ENCODE data around the gene METTL6.
"Not testable (repeated sequence)": the region's sequence is repeated elsewhere in the genome, so short reads cannot be mapped to it uniquely, and the experiment has no call there.

METTL6 gene

DNA sequence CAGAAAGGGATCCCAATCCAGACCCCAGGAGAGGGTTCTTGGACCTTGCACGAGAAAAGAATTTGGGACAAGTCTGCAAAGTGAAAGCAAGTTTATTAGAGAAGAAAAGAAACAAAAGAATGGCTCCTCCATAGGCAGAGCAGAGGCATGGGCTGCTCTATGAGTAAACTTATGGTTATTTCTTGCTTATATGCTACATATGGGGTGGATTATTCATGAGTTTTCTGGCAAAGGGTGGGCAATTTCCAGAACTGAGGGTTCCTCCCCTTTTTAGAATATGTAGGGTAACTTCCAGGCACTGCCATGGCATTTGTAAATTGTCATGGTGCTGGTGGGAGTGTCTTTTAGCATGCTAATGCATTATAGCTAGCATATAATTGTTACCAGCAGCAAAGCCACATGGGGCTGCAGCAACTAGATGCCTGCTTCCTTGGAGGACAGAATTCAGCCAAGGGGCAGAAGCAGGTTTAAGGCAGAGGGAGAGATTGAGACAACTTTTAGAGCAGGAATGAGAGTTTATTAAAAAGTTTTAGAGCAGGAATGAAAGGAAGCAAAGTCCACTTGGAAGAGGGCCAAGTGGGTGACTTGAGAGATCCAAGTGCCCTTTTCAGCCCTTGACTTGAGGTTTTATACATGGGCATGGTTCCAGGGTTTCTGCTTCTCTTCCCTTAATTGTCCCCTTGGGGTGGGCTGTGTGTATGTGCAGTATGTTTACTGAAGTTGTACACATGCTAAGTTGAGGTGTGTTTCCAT is 41.3 kb downstream of the METTL6 start:
- H3K9me2 ChIP-seq (replicated peaks; ENCODE audit: control insufficient read depth, low read length), result no peaks in the 10 kb centered on the region
- H3K4me2 ChIP-seq (ENCODE audit: low read length), result peak overlapping the region; percentile 82
- H3F3A ChIP-seq (ENCODE audit: control insufficient read depth, insufficient read depth), result peaks cover 25% of the 10 kb centered on the region
- H3K4me1 ChIP-seq (ENCODE audit: control insufficient read depth, low read length), result peaks cover 95% of the 10 kb centered on the region
- peak overlapping the region; percentile 61 for H3K4me3 ChIP-seq (ENCODE audit: low read length)
- no peaks in the 10 kb centered on the region for H3K79me2 ChIP-seq (ENCODE audit: control insufficient read depth, low read length)
- no peak for TF ChIP-seq EZH2phosphoT487 (IDR thresholded peaks at IDR 0.05; ENCODE audit: borderline replicate concordance, low read length)
- TF ChIP-seq, protein P1, sequence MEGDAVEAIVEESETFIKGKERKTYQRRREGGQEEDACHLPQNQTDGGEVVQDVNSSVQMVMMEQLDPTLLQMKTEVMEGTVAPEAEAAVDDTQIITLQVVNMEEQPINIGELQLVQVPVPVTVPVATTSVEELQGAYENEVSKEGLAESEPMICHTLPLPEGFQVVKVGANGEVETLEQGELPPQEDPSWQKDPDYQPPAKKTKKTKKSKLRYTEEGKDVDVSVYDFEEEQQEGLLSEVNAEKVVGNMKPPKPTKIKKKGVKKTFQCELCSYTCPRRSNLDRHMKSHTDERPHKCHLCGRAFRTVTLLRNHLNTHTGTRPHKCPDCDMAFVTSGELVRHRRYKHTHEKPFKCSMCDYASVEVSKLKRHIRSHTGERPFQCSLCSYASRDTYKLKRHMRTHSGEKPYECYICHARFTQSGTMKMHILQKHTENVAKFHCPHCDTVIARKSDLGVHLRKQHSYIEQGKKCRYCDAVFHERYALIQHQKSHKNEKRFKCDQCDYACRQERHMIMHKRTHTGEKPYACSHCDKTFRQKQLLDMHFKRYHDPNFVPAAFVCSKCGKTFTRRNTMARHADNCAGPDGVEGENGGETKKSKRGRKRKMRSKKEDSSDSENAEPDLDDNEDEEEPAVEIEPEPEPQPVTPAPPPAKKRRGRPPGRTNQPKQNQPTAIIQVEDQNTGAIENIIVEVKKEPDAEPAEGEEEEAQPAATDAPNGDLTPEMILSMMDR (IDR thresholded peaks at IDR 0.05; ENCODE audit: low read depth, low read length, poor library complexity, severe bottlenecking), result no peak
- H3K27me3 ChIP-seq (ENCODE audit: control insufficient read depth, low read length), result no peaks in the 10 kb centered on the region
- peak overlapping the region; percentile 96 for H3K27ac ChIP-seq (ENCODE audit: low read depth, low read length)
- peaks cover 4% of the 10 kb centered on the region for H3K36me3 ChIP-seq (ENCODE audit: control insufficient read depth, low read length)
- no peaks in the 10 kb centered on the region for H4K20me1 ChIP-seq (ENCODE audit: control insufficient read depth, insufficient read depth, low read depth, low read length)
- peaks cover 7% of the 10 kb centered on the region; the same call in 1 of the 2 replicates for H3K9me3 ChIP-seq (ENCODE audit: control insufficient read depth, insufficient read depth, low read length)

GRCh38 chr3:15385238-15385695 is 42.1 kb downstream of the METTL6 start:
- Histone ChIP-seq H3K4me2 (ENCODE audit: low read length) (peak overlapping the region; percentile 82), H3K4me3 (ENCODE audit: low read length) (peak overlapping the region; percentile 61), H3K4me1 (ENCODE audit: control insufficient read depth, low read length) (peaks cover 89% of the 10 kb centered on the region), H3F3A (ENCODE audit: control insufficient read depth, insufficient read depth) (peaks cover 24% of the 10 kb centered on the region), H3K27ac (ENCODE audit: low read depth, low read length) (peak overlapping the region; percentile 96)
- H3K79me2 ChIP-seq (ENCODE audit: control insufficient read depth, low read length); H3K27me3 ChIP-seq (ENCODE audit: control insufficient read depth, low read length); H3K9me3 ChIP-seq (ENCODE audit: control insufficient read depth, insufficient read depth, low read length); H3K36me3 ChIP-seq (ENCODE audit: control insufficient read depth, low read length); H3K9me2 ChIP-seq (replicated peaks; ENCODE audit: control insufficient read depth, low read length); H4K20me1 ChIP-seq (ENCODE audit: control insufficient read depth, insufficient read depth, low read depth, low read length): not testable (repeated sequence)

DNA sequence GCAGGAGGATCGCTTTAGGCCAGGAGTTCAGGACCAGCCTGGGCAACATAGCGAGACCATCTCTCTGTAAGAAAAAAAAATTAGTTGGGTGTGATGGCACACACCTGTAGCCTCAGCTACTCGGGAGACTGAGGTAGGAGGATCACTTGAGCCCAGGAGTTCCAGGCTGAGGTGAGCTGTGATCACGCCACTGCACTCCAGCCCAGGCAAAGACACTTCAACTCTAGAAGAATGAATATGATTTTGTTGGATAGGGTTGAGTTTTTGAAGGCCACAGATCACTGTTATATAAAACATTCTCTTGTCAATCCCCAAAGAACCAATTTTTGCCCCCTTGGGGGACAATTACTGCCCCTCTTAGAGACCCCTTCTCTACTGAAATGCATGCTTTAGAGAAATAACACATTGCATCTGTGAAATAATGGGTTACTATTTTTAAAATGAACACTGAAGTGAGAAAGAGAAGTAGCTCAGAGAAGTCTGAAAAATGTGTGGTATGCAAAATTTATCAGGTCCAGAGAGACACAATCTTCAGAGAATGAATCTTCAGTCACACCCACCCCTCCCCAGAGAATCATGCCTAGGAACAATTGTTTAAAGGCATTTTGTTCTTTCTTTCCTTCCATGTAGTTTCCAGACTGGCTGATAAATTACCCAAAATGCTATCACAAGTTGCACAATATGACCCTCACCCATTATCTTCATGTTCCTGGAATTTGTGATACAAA is 42.7 kb downstream of the METTL6 start:
- Histone ChIP-seq H3K79me2 (ENCODE audit: control insufficient read depth, low read length) (no peaks in the 10 kb centered on the region), H3K9me3 (ENCODE audit: control insufficient read depth, insufficient read depth, low read length) (peaks cover 7% of the 10 kb centered on the region; the same call in 1 of the 2 replicates), H4K20me1 (ENCODE audit: control insufficient read depth, insufficient read depth, low read depth, low read length) (no peaks in the 10 kb centered on the region), H3F3A (ENCODE audit: control insufficient read depth, insufficient read depth) (peaks cover 24% of the 10 kb centered on the region), H3K4me3 (ENCODE audit: low read length) (peak overlapping the region; percentile 61), H3K36me3 (ENCODE audit: control insufficient read depth, low read length) (peaks cover 4% of the 10 kb centered on the region), H3K4me1 (ENCODE audit: control insufficient read depth, low read length) (peaks cover 84% of the 10 kb centered on the region), H3K27me3 (ENCODE audit: control insufficient read depth, low read length) (no peaks in the 10 kb centered on the region), H3K9me2 (replicated peaks; ENCODE audit: control insufficient read depth, low read length) (no peaks in the 10 kb centered on the region), H3K4me2 (ENCODE audit: low read length) (peak overlapping the region; percentile 82), H3K27ac (ENCODE audit: low read depth, low read length) (peak overlapping the region; percentile 96)
- no peak for TF ChIP-seq EZH2phosphoT487 (IDR thresholded peaks at IDR 0.05; ENCODE audit: borderline replicate concordance, low read length)
- TF ChIP-seq, protein P1 (IDR thresholded peaks at IDR 0.05; ENCODE audit: low read depth, low read length, poor library complexity, severe bottlenecking), result no peak
